ENCODE measurements around the gene CIRBP. TPM values are rescaled to one million over a fixed set of nuclear protein-coding genes. Genes with fewer than 3 reads are reported as not detected.

Gene CIRBP
- 115 and 145 TPM in 2 replicates for total RNA-seq (2014; rRNA removed; shearing (Covaris generic))

GRCh38 chr19:1269065-1269477 lies at the start of gene CIRBP:
Gene CIRBP, plus strand, starts transcription at chr19:1269332. Its CDS starts 1,602 bp downstream, at chr19:1270934.
- DNase-seq (ENCODE audit: low read depth): peak; percentile 99

DNA sequence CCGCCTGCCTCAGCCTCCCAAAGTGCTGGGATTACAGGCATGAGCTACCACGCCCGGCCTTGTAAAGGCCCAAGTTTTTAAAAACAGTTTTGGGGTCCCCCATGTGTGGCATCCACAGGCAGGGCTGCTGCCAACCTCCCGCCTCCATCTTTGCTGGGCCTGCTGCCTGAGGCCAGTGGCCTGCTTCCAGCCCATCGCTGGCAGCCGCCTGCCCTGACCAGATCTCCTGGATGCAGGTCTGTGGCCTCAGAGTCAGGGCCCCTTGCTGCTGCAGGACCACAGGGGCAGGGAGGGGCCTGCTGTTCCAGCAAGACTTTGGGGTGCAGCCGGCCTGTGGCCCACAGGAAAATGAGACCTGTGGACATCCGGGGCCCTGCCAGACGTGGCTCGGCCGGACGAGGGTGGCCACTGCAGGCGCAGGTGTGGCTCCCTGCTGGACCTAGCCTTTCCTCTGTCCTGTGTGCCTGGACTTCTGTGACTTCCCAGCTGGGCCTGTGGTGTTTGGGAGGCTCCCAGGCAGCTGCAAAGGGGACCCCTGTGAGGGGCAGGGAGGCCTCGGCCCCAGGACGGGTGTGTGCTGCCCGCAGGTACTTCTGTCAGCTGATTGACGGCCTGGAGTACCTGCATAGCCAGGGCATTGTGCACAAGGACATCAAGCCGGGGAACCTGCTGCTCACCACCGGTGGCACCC lies 49.2 kb upstream of the CIRBP start:
- DNase-seq (ENCODE audit: low read depth): no peak

GRCh38 chr19:1220477-1220930 lies 48.6 kb upstream of the CIRBP start:
- no peak for DNase-seq (ENCODE audit: low read depth)

- no peak for DNase-seq (ENCODE audit: low read depth)
These were observed 47.9 kb upstream of the CIRBP start for GRCh38 chr19:1220976-1221903.

GRCh38 chr19:1221904-1222255 lies 47.3 kb upstream of the CIRBP start:
- no peak for DNase-seq (ENCODE audit: low read depth)

DNA sequence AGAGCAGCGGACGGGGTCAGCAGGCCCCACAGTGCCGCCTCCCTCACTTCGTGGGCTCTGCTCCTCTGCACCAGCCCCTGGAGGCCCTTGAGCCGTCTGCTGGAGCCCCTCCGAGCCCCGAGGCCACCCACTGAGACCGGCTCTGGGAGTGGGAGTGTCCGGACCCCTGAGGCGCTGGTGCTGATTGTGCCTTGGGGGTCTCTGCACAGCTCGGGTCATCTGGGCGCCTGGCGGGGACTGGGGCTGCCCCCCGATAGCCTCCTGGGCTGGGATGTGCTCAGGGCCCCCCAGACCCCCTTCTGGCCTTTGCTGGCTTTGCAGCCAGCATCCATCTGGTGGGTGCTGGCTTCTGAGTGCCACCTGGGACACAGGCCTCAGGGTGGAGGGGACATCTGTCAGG lies 46.7 kb upstream of the CIRBP start:
- no peak for DNase-seq (ENCODE audit: low read depth)

DNA sequence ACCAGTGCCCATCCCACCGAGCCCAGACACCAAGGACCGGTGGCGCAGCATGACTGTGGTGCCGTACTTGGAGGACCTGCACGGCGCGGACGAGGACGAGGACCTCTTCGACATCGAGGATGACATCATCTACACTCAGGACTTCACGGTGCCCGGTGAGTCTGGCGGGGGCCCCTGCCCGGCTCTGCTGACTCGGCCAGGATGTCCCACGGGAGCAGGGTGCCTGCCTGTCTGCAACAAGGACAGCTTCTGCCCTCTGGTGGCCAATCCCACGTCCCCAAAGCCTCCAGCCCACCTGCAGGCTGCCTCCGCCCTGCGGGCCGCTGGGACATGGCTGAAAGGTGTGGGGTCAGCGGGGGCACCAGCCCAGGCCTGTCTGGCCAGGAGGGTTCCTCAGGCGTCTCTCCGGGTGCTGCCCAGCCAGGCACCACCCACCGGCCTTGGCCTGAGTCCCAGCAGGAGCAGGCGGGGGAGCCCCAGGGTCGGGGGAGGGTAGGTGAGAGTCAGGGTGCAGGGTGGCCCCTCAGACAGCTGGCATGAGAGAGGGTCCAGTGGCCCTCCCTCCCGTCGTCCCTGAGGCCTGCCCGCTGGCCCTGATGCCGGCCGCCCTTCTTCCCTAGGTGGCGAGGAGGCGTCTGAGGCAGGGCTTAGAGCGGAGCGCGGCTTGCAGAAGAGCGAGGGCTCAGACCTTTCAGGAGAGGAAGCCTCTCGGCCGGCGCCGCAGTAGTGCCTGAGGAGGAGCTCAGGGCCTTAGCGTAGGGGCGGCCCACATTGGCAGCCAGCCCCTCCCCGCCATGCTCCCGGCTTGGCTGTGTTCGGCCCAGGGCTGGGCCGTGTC lies 45.9 kb upstream of the CIRBP start:
- peak; percentile 55 for DNase-seq (ENCODE audit: low read depth)

- DNase-seq (ENCODE audit: low read depth): no peak
These were observed 44.9 kb upstream of the CIRBP start for GRCh38 chr19:1224047-1224825.

GRCh38 chr19:1224847-1225246 lies 44.3 kb upstream of the CIRBP start:
- DNase-seq (ENCODE audit: low read depth): no peak

DNA sequence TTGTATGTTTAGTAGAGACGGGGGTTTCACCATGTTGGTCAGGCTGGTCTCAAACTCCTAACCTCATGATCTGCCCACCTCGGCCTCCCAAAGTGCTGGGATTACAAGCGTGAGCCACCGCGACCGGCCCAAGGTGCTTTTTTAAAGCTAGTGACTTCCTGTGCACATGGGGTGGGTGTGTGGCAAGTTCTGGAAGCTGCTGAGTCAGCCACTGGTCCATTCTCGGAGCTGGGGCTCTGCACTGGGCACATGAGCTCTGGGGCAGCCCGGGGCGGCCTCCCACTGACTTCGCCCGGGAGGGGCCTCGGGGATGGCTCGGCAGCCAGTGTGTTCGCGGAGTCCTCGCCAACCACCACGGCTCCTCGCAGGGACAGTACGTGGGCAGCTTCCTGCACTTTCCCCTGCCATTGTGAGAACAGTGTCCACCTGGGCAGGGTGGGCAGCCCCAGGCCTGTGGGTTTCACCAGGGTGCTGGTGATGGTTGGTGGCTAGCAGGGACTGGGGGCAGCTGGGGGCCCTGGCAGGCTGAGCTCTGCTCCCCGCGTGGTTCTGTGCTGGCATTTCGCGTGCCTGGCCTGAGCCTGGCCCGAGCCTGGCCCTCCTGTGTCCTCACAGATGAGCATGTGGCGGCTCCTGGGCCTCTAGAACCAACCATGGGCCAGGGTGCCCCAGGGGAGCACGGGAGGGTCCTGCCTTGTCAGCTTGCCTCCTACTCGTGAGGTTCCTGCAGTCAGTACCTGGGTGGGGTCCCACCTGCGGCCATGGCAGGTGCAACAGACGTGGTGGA lies 43.5 kb upstream of the CIRBP start:
- DNase-seq (ENCODE audit: low read depth): no peak

- no peak for DNase-seq (ENCODE audit: low read depth)
These were observed 43.0 kb upstream of the CIRBP start for GRCh38 chr19:1226227-1226518.

DNA sequence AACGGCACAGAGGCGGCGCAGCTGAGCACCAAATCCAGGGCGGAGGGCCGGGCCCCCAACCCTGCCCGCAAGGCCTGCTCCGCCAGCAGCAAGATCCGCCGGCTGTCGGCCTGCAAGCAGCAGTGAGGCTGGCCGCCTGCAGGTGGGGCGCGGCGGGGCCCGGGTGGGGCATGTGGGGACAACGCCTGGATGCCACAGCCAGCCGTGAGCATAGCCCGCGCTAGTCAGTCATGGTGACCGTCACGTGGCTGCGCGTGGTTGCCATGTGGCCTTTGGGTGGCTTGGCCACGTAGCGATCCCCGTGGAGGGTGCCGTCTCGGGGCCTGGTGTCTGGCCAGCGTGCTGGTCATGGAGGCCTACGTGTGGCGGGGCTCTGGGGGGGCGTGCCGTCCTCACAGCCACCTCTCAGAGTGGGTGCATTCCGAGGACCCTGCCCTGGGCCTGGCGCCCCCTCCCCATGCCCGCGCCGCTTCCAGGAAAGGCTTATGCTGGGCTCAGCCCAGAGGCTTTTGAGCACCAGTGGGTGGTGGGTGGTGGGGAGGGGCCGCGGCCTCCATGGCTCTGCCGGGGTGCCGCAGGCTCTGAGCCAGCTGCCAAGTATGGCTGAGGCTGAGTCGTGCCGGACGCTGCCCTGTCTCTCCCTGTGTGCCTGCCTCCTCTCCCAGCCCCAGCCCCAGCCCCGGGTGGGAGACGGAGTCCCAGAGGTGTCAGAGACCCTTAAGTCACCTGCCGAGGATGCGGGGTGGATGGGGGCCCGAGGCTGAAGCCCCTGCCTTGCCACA lies 42.4 kb upstream of the CIRBP start:
- no peak for DNase-seq (ENCODE audit: low read depth)

DNA sequence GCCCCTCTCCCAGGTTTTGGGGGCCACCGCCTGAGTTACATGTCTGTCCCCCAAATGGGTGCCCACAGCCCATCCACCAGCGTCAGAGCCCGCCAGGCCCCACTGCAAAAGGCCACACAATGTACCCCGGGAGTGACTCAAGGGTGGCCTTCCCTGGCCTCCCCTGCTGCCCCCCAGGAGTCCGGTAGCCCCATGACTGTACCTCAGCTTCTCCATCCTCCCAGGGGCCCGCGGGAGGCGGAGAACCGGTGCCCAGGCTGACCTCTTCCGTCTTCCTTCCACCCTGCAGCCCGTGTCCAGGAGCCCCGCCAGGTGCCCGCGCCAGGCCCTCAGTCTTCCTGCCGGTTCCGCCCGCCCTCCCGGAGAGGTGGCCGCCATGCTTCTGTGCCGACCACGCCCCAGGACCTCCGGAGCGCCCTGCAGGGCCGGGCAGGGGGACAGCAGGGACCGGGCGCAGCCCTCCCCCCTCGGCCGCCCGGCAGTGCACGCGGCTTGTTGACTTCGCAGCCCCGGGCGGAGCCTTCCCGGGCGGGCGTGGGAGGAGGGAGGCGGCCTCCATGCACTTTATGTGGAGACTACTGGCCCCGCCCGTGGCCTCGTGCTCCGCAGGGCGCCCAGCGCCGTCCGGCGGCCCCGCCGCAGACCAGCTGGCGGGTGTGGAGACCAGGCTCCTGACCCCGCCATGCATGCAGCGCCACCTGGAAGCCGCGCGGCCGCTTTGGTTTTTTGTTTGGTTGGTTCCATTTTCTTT lies 41.7 kb upstream of the CIRBP start:
- DNase-seq (ENCODE audit: low read depth): no peak

DNA sequence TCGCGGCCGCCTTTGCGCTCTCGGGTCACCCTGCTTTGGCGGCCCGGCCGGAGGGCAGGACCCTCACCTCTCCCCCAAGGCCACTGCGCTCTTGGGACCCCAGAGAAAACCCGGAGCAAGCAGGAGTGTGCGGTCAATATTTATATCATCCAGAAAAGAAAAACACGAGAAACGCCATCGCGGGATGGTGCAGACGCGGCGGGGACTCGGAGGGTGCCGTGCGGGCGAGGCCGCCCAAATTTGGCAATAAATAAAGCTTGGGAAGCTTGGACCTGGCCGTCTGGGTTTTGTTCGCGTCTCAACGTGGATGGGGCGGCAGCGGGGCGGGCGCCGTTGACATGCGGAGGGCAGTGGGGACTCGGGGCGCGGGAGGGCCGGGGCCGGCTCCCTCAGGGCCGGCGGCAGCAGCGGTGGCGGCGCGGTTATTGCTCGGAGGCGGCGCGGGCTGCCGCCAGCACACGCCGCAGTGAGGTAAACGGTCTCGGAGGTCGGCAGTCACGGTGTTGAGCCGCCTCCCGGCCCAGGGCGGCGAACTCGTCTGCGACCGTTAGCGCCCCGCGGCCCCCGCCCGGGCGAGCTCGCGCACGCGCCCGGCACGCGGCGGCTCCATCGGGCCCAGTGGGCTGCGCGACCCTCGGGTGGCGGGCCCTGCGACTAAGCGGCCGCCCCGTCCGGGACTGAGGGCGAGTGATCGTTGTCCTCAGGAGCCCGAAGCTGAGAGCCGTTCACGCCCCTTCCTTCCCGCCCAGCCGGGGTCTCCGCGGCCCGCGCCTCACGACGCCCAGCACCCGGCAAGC lies 40.8 kb upstream of the CIRBP start:
- DNase-seq (ENCODE audit: low read depth): no peak

DNA sequence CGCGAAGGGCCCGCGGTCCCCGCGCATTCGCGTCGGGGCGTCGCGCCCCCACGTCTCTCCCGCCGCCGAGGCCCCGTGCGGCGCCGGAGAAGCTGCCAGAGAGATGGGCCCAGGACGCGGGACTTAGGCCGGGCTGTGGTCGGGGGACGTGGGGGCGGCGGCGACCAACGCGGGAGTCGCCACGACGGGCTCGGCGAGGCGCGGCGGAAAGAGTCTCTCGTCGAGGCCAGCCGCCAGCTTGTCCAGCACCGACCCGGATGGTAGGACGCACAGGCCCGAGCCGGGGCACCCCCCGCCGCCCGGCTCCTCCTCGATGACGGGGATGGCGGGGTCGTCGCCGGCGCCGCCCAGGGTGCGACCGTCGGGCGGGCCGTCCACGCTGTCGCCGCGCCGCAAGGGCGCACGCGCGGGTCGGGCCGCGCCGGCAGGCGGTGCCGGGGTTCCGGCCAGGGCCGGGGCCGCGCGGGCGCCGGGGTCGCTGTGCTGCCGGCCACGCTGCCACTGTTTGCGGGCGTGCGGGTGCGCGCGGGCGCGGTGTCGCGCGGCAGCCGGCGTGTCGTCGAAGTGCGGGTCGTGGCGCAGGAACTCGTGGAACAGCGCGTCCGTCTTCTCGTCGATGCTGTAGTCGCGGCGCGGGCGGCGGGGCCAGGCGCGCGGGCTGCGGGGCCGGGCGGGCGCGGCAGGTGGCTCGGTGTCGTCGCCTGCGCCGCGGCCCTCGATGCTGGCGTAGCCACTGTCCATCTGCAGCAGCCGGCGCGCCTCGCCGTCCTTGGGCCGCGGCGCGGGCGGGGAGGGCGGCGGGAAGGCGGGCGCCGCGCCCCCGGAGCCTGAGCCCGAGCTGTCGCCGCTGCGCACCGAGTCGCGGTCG lies 39.8 kb upstream of the CIRBP start:
- DNase-seq (ENCODE audit: low read depth): no peak

DNA sequence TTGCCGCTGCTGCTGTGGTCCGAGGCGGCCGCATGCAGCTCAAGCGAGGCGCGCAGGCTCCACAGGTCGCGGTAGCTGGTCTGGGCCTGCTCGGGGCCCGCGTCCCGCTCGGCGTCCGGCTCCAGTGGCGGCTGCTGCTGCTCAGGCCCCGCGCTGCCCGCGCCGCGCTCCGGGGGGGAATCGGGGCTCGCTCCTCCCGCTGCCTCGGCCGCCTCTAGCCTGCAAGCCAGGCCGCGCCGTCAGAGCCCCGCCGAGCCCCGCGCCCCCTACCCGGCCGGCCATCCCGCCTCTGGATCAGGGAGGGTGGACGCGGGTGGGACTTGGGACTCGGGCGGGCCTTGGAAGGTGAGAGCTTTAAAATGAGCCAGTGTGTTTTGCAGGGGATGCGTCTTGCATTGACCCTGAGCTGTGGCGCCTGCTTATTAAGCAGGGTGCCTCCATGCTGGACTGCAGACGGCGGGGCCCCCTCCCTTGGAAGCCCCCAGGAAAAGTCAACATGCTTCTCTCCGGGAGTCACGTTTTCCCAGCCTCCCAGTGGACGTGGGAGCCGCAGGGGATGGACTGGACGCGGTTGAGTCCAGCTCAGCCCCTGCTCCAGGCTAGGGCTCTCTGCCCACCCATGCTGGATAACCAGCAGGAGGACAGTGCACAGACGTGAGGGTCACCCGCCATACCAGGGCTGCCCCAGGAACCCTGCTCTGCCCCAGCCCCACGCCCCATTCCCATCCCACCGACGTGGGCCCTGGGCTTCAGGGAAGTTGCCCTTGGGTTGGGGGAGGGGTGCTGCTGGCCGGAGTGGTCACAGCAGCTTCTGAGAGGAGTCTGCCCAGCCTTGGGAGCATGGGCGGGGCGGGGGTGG lies 39.0 kb upstream of the CIRBP start:
- DNase-seq (ENCODE audit: low read depth): no peak
